ENCODE measurements around the gene DKK3. TPM values are rescaled to one million over a fixed set of nuclear protein-coding genes. Genes with fewer than 3 reads are reported as not detected.

DKK3 gene
- total and polyA plus RNA-seq, 8 donors, result 21.8 to 63.8 (median 37.6) TPM

DNA sequence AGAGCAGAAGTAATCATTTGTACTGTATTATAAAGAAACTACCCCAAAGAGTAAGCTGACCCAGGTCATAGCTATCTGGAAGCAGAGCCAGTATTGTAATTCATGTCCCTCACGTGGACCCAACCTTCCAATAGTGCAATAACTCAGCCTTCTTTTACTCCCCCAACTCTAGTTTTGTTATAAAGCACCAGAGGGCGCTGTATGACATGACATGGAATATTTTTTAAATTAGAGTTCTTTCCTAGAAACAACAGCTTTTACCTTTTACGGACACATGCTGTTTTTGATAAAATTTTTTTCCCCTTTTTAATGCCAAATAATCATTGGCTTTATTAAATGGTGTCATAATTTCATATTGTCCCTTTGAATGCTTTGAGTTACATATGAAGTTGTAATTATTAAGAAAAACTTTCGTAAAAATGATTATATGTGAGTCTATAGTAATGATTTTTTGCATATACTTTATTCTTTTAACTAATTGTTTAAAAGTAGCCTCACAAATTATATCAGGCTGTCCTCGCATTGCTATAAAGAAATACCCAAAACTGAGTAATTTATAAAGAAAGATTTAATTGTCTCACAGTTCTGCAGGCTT, 76.9 kb downstream of the DKK3 start:
- no peaks in the 10 kb centered on the region for H3K9me3 ChIP-seq
- TF ChIP-seq POLR2A (IDR thresholded peaks at IDR 0.05) (no peak), POLR2AphosphoS5 (IDR thresholded peaks at IDR 0.05) (no peak)
- TF ChIP-seq, protein P1, sequence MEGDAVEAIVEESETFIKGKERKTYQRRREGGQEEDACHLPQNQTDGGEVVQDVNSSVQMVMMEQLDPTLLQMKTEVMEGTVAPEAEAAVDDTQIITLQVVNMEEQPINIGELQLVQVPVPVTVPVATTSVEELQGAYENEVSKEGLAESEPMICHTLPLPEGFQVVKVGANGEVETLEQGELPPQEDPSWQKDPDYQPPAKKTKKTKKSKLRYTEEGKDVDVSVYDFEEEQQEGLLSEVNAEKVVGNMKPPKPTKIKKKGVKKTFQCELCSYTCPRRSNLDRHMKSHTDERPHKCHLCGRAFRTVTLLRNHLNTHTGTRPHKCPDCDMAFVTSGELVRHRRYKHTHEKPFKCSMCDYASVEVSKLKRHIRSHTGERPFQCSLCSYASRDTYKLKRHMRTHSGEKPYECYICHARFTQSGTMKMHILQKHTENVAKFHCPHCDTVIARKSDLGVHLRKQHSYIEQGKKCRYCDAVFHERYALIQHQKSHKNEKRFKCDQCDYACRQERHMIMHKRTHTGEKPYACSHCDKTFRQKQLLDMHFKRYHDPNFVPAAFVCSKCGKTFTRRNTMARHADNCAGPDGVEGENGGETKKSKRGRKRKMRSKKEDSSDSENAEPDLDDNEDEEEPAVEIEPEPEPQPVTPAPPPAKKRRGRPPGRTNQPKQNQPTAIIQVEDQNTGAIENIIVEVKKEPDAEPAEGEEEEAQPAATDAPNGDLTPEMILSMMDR (IDR thresholded peaks at IDR 0.05), result peak in 5 of 7 experiments; percentile 30 to 66 (median 53)
- intact Hi-C loops (cut with DNase I; ENCODE audit: low total_unique reads), result no loop called here
- peak in 1 of 2 donors; percentile 71 for DNase-seq
- H3K4me3 ChIP-seq, result no peak overlapping the region
- H3K27ac ChIP-seq, result no peak overlapping the region
- WGBS, 5 donors, result 53 to 69% (median 58%) methylated on average over 5 of the region's 5 CpGs
- peaks cover 10 to 80% (median 65%) of the 10 kb centered on the region in 4 donors for H3K36me3 ChIP-seq
- no peaks in the 10 kb centered on the region for H3K27me3 ChIP-seq
- no peaks in the 10 kb centered on the region for H3K4me1 ChIP-seq

DNA sequence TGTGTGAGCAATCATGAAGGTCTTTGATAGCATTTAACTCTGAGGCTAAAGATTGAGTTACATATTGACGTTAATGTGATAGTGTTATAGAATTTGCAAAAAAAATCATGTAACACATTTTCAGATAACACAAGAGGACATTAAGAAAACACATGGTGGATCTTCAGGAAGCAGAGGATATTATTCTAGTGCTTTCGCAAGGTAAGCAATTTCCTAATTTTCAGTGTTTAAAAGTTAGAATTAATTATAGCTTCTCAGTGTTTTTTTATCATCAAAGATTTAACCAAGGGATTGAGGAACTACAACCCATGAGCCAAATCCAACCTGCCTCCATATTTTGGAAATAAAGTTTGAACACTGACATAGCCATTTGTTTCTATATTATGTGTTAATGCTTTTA, 78.5 kb downstream of the DKK3 start:
- TF ChIP-seq POLR2AphosphoS5 (IDR thresholded peaks at IDR 0.05) (no peak), EP300 (IDR thresholded peaks at IDR 0.05) (no peak), POLR2A (IDR thresholded peaks at IDR 0.05) (no peak)
- TF ChIP-seq, protein P1 (IDR thresholded peaks at IDR 0.05), result no peak
- Histone ChIP-seq H3K4me1 (no peaks in the 10 kb centered on the region), H3K36me3 (peaks cover 10 to 78% (median 60%) of the 10 kb centered on the region in 4 donors), H3K4me3 (no peak overlapping the region), H3K27ac (no peak overlapping the region), H3K9me3 (no peaks in the 10 kb centered on the region), H3K27me3 (no peaks in the 10 kb centered on the region)
- DNase-seq, result no peak
- 62 to 82% (median 71%) methylated on average over 2 of the region's 2 CpGs for WGBS, 5 donors
- intact Hi-C loops (cut with DNase I; ENCODE audit: low total_unique reads), result loop anchor here (5.0 kb wide), 1 partner anchor 107 kb away; no protein-coding TSS in a partner anchor

DNA sequence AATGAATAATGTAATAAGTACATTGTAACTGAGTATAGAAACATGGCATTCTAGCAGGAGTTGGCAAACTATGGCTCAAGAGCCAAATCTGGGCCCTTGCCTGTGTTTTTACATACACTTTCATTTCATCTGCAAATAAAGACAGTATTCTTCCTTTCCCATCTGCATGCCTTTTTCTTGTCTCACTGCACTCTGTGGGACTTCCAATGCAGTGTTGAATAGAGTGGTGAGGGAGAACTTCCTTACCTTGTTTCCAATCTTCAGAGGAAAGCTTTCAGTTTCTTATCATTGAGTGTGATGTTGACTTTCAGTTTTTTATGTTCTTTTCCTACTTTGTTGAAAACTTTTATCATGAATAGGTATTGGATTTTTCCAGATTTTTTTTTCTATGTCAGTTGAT, 84.6 kb downstream of the DKK3 start:
- peaks cover 0 to 10% (median 3%) of the 10 kb centered on the region in 4 donors for H3K4me1 ChIP-seq
- peak overlapping the region in 1 of 5 donors; percentile 67 for H3K27ac ChIP-seq
- peaks cover 0 to 60% (median 35%) of the 10 kb centered on the region in 4 donors for H3K36me3 ChIP-seq
- peak in 1 of 2 donors; percentile 4 for DNase-seq
- intact Hi-C loops (cut with DNase I; ENCODE audit: low total_unique reads), result no loop called here
- no peaks in the 10 kb centered on the region for H3K27me3 ChIP-seq
- TF ChIP-seq, protein P1 (IDR thresholded peaks at IDR 0.05), result no peak
- TF ChIP-seq POLR2AphosphoS5 (IDR thresholded peaks at IDR 0.05) (no peak), EP300 (IDR thresholded peaks at IDR 0.05) (no peak), POLR2A (IDR thresholded peaks at IDR 0.05) (no peak)
- no peaks in the 10 kb centered on the region for H3K9me3 ChIP-seq
- no peak overlapping the region for H3K4me3 ChIP-seq

DNA sequence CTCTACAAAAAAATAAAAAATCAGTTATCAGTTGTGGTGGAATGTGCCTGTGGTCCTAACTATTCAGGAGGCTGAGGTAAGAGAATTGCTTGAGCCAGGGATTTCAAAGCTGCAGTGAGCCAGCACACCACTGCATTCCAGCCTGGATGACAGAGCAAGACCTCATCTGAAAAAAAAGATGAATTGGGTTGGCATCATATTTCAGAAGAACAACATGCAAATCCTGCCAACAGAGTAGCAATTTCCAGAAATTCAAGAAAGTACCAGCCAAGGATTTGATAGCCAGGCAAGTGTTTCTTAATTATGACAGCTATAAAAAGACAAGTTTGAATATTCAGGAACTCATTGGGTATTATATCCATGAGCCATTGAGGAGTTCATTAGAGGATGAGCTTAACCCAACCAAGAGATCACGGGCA, 91.4 kb downstream of the DKK3 start:
- Histone ChIP-seq H3K4me3 (no peak overlapping the region), H3K27me3 (no peaks in the 10 kb centered on the region), H3K9me3 (no peaks in the 10 kb centered on the region), H3K27ac (no peak overlapping the region), H3K4me1 (no peaks in the 10 kb centered on the region), H3K36me3 (peaks cover 0 to 22% (median 6%) of the 10 kb centered on the region in 4 donors)
- intact Hi-C loops (cut with DNase I; ENCODE audit: low total_unique reads), result no loop called here
- 94 to 100% (median 97%) methylated on average over 1 of the region's 1 CpG for WGBS, 5 donors
- no peak for DNase-seq
- TF ChIP-seq, protein P1 (IDR thresholded peaks at IDR 0.05), result no peak
- TF ChIP-seq EP300 (IDR thresholded peaks at IDR 0.05), result no peak
- TF ChIP-seq POLR2AphosphoS5 (IDR thresholded peaks at IDR 0.05), result no peak
- no peak for TF ChIP-seq POLR2A (IDR thresholded peaks at IDR 0.05)
